GM18519 (cell line): Measurements from ENCODE around the gene PARD6A.
"Not testable (repeated sequence)": the region's sequence is repeated elsewhere in the genome, so short reads cannot be mapped to it uniquely, and the experiment has no call there.

Source experiments
- ATAC-seq: cut with Tn5 transposase; IDR thresholded peaks from one replicate; pipeline ENCODE4 v1.9.1; 2021; ENCODE audit warnings: mild to moderate bottlenecking, moderate library complexity; ENCODE audit not compliant: unreplicated experiment, low FRiP score

PARD6A gene

DNA sequence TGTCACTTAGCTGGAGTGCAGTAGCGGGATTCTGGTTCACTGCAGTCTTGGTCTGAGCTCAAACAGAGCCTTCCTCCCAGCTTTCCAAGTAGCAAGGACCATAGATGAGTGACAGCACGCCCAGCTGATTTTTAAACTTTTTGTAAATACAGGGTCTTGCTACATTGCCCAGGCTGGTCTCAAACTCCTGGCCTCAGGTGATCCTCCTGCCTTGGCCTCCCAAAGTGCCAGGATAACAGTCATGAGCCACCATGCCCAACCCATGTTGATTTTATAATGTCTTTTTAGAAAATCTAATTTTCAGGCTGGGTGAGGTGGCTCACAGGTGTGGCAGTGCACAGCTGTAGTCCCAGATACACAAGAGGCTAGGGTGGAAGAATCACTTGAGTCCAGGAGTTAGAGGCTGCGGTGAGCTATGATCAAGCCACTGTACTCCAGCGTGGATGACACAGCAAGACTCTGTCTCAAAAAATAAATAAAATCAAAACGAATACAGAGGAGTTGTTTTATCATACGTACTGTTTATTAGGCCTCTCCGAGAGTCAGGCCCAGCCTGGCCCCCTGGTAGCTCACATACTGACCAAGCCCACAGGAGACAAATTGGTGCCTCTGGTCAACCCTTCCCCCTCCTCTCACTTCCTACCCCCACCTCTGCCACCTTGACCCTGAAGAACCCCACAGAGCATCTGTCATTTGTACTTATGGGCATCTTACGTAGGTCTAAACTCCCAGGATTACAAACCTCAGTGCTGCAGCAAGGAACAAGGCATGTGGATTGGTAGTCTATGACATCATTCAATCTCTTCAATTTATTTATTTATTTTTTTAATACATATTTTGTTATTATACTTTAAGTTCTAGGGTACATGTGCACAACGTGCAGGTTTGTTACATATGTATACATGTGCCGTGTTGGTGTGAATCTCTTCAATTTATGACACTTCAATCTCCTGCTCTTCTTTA is 19.5 kb downstream of the PARD6A start:
- no peak for ATAC-seq

DNA sequence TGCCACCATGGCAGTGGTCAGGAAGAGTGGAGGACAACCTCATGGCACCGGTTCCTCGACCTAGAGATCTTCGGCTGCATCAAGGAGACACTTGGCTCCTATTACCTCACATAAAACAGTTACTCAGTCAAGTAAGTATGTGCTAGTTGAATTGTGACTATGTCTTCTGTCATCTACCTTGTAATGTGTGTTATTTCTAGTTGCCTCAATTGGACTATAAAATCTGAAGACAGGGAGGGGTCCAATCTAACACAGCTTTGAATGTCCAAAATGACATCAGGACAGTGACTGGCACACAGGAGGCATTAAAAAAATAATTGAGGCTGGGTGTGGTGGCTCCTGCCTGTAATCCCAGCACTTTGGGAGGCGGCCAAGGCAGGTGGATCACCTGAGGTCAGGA is 23.0 kb downstream of the PARD6A start:
- no peak for ATAC-seq

DNA sequence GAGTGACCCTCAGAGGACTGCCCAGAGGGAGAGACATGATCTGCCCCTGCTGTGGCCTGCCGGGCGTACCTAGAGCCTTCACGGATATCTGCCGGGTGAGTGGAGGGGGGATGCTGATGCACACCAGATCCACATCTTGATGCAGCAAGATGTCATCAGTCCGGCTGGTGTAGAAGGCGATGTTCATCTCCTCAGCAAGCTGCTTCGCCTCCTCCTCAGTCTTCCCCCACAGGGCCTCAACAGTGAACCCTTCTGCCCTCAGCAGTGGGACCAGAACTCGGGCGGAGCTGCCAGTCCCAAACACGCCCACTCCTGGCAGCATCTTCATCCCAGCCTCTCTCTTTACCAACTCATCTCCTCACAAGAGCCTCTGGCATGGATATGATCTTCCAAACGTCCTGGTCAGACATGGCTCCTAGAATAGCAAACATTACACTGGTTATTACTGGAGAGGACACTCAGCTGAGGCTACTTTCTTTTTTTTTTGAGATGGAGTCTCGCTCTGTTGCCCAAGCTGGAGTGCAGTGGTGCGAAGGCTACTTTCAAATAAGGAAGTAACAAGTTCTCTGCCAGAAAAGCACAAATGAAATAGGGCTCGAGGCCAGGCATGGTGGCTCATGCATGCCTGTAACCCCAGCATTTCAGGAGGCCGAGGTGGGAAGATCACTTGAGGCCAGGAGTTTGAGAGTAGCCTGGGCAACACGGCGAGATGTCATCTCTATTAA is 24.8 kb downstream of the PARD6A start:
- no peak for ATAC-seq

DNA sequence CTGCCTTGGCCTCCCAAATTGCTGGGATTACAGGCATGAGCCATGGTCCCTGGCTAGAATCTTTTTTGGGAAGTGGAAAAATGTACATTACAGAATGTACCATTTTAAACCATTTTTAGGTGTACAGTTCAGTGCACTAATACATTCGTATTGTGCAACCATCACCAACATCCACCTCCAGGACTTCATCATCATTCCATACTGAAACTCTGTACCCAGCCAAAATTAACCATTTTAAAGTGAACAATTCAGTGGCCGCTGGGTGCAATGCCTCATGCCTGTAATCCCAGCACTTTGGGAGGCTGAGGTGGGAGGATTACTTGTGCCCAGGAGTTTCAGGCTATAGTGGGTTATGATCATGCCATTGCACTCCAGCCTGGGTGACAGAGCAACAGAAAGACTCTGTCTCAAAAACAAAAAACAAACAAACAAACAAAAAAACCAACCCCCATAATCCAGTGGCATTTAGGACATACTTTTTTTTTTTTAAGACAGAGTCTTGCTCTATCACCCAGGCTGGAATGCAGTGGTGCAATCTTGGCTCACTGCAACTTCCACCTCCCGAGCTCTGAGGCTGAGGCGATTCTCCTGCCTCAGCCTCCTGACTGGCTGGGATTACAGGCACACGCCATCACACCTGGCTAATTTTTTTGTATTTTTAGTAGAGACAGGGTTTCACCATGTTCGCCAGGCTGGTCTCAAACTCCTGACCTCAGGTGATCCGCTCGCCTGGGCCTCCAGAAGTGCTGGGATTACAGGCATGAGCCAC is 32.9 kb downstream of the PARD6A start:
- not testable (repeated sequence) for ATAC-seq

DNA sequence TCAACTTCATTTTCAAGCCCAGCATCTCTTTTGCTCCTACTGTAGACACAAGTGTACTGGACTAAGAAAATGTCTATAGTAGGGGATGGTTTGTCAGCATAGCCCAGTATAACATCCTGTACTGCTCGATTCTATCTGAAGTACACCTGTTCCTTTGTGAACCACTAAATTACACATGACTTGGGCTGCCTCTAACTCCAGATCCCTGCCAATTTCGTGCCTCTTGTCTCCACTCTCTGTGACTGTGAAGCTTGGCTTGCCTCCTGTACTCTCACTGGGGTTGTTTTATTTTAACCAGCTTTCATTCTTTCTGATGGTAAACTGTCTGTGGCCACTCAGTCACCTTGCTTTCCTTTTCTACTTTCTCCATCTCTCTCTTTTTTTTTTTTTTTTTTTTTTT is 33.9 kb downstream of the PARD6A start:
- no peak for ATAC-seq

DNA sequence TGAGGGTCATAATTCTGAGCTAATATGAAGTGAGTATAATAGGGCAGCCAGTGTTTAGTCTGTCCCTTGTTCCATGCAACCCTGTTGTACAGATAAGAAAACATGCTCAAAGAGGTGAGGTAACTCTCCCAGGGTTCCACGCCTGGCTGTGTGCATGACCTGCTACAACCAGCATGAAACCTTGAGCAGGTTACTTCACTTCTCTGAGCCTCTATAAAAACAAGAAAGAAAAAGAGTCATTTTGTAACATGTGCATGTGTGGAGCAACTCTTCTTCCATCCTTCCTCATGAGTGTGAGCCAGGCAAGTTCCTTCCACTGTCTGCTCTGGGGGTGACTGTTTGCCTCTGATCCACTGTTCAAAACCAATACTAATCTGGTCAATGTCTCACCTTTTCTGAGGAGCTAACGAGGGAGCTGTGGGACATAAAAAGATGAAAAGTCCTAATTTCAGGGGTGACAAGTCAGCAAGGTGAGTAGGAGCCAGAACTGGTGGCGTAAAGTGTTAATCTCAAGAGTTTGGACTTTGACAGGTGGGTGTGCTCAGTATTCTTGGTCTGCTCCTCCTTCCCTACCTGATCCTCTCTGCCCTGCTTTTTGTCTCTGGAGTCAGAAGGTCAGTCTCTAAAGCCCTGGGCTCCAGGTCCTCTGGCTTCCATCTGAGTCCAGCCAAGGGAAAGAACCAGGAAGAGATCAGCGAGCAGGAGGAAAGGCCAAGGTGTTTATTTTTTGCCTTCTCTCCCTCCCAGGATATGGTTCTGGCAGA is 36.8 kb downstream of the PARD6A start:
- ATAC-seq, result no peak

DNA sequence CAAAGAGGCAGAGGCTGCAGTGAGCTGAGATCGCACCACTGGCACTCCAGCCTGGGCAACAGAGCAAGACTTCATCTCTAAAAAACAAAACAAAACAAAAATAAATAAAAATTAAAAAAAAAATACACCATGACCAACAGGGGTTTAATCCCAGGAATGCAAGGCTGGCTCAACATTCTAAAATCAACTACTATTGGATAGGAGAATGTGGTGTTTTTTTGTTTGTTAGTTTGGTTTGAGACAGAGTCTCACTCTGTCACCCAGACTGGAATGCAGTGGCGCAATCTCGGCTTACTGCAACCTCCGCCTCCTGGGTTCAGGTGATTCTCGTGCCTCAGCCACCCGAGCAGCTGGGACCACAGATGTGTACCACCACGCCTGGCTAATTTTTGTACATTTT is 38.5 kb downstream of the PARD6A start:
- no peak for ATAC-seq

DNA sequence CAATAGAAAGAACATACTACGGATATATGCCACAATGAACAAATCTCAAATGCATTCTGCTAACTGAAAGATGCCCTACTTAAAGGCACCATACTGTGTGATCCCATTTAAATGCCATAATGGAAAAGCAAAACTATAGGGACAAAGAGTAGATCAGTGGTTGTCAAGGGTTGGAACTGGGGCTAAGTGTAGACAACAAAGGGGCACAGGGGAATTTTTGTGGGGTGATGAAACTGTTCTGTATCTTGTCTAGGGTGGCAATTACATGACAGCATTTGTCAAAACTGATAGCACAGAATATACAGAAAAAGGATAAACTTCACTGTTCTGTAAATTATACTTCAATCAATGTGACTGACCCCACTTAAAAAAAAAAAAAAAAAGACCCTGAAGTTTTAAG is 40.7 kb downstream of the PARD6A start:
- ATAC-seq, result no peak

DNA sequence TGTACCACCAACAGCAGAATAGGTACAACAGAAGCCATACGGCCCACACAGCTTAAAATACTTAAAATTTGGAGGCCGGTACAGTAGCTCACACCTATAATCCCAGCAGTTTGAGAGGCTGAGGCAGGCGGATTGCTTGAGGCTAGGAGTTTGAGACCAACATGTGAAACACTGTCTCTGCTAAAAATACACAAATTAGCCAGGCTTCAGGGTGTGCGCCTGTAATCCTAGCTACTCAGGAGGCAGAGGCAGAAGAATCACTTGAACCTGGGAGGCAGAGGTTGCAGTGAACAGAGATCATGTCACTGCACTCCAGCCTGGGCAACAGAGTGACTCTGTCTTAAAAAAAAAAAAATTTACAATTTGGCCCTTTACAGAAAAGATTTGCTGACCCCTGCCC is 41.4 kb downstream of the PARD6A start:
- no peak for ATAC-seq

DNA sequence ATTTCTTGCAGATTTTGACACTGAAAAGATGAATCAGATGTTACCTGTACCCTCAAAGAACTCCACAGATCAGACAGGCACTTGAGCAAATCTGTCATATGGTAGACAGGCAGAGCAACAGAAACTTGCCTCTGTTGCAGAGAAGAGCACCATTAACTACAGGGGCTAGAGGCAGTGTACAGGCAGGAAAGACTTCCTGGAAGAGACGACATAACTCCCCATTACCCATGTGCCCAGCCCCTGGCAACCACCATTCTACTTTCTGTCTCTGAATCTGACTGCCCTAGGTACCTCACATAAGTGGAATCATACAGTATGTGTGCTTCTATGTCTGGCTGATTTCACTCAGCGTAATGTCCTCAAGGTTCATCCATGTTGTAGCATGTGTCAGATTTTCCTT is 42.9 kb downstream of the PARD6A start:
- no peak for ATAC-seq

DNA sequence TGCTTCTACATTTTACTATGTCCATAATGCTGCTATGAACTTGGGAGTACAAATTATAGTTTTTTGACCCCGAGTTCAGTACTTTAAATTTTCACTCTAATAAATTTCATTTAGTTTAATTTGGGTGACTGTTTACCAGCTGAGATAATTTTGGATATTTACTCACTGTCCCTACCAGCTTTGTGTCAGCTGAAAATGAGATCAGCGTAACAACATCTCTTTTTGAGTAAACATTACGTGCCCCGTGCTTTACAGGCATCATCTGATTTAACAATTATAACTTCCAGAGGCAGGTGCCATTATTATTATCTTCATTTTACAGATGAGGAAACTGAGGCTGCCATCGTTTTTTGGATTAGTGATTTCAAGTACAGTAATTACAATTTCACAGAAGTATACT is 43.4 kb downstream of the PARD6A start:
- ATAC-seq, result no peak

DNA sequence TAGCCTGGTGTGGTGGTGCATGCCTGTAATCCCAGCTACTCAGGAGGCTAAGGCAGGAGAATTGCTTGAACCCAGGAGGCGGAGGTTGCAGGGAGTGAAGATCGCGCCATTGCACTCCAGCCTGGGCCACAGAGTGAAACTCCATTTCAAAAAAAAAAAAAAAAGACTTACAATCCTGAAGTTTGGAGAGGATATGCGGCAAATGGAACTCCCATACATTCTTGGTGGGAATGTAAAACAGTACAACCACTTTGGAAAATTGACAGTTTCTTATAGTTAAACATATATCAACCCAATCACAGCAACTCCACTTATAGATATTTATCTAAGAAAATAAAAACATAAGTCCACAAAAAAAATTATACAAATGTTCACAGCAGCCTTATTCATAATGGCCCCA is 46.5 kb downstream of the PARD6A start:
- no peak for ATAC-seq

DNA sequence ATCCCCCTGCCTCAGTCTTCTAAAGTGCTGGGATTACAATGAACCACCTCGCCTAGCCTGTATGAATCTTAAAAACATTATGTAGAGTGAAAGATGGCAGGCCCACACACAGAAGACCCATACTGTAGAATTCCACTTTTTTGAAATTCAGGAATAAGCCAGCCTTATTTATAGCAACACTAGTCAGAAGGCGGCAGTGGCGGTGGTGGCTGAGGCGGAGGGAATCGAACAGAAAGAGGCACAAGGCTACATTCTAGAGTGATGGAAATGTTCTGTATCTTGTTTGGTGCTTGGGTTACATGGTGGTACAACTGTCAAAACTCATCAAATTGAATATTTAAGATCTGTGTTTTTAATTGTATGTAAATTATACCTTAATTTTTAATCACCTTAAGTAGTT is 47.0 kb downstream of the PARD6A start:
- ATAC-seq, result no peak

DNA sequence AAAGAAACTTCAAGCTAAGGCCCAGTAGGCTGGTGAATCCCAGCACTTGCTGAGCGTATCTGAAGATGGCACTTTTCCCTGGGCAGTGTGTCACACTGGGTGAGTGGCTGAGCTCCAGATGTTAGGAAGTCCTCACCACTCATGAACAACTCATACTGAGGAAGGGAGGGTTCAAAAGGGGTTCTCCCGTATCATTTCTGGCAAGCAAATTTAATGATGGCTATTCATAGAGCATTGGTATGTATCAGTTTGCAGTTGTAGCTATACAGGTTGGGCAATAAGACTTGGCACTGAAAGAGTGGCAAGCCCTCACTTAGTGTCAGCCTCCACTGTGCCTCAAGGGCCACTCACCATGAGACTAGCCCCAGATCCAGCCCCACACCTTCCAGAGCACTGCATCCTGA is 47.6 kb downstream of the PARD6A start:
- no peak for ATAC-seq

DNA sequence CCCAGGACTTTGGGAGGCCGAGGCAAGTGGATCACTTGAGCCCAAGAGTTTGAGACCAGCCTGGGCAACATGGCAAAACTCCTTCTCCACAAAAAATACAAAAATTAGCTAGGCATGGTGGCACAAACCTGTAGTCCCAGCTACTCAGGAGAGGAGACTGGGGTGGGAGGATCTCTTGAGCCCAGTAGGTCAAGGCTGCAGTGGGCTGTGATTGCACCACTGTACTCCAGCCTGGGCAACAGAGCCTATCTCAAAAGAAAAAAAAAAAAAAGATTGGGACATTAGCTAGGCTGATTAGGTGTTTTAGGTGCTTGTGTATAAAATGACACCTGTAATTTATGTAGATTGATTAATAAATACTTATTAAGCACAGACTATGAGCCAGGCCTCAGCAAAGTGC is 48.3 kb downstream of the PARD6A start:
- ATAC-seq, result no peak

DNA sequence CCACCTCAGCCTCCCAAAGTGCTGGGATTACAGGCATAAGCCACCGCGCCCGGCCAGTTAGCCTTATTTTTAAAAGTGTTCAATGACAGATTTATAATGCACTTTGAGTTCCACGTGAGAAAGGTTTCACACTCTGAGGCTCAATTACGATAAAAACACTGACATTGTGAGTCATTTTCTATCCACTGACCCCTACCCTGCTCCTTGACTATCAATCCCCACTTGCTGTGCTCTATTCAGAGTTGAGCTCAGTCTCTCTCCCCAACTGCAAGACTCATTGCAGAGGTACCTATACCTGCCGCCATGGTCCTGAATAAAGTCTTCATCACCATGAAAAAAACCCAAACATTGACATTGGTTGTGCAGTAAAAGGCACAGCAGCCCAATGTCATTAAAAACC is 49.8 kb downstream of the PARD6A start:
- ATAC-seq, result no peak
